Activated CD4-positive, alpha-beta T cell treated with anti-CD3 and anti-CD28 coated beads, Interleukin-2, Interleukin-6, amounts not matched to agents 100 ng/mL and 50 ng/mL, durations not matched to agents 16 hours and 8 hours (primary cell): ENCODE data around the gene BRICD5.

Experiments used
- DNase-seq: peaks from one replicate; pipeline ENCODE4 v3.0.0-alpha.2; 2020

BRICD5 gene

DNA sequence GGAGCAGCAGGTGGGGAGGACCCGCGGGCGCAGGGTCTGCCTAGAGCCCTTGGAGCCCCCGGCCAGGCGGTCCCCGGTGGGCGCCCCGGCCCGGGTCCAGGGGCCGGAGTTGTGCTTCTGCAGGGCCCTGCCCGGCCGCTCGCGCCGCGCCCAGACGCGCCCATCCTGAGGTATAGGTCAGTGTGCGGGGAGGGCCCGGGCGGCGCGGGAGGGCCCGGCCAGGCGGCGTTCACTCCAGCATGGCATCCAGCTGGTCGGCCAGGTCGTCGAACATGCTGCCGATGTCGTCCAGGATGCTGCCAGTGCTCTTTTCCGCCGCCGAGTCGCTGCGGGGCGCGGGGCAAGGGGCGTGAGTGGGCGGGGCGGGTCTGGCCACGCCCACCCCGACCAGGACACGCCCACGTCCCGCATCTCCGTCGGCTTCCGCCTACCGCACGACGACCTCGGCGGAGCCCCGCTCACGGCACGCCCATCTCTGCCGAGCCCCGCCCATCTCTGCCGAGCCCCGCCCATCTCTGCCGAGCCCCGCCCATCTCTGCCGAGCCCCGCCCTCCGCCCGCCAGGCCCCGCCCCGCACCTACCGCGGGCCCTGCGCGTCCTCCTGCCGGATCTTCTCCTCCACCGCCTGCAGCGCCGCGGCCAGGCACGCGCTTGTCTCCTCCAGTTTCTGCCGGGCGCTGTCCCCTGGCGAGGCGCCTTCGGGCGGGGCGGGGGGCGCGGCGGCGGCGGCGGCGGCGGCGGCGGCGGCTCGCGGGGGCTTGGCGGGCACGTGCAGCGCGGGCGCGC is 32.1 kb downstream of the BRICD5 start:
- DNase-seq, result peak; percentile 60

- DNase-seq, result no peak
Measured at GRCh38 chr16:2177561-2177960, 33.1 kb downstream of the BRICD5 start.

GRCh38 chr16:2177101-2177500 is 33.6 kb downstream of the BRICD5 start:
- no peak for DNase-seq

GRCh38 chr16:2176047-2176446 is 34.6 kb downstream of the BRICD5 start:
- DNase-seq, result no peak

GRCh38 chr16:2175454-2175853 is 35.2 kb downstream of the BRICD5 start:
- DNase-seq, result no peak

DNA sequence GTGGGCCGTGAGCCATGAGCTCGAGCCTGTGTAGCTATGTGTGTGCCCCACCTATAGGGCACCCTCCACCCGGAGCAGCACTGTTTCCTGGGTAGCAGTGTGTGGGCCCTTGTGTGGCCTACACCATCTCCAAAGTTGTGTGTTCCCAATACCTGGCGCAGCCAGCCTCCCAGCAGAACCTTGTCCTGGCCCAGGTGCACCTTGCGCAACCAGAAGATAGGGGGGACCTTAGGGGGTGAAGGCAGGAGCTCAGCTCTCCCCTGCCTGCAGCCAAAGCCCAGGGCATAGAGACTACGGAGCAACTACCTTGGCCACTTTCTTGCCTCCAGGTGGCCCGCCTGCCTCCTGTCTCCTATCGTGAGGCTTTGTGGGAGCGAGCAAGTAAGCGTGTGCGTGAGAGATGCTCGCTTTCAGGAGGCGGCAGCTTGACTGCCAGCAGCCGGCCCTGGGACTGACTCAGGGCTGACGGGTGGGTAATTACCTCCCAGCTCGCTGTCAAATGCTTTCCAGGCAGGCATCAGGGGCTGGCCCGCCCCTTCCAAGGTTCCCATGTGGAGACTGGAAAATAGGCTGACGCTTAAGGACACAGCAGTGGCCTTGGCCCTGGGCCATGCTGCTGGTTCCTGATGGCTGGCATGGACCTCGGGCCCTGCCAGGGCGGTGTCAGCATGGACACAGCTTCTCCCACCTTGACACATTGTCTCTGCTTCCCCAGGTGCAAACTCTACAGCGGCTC is 36.1 kb downstream of the BRICD5 start:
- no peak for DNase-seq

- no peak for DNase-seq
Measured at GRCh38 chr16:2173916-2174315, 36.7 kb downstream of the BRICD5 start.

DNA sequence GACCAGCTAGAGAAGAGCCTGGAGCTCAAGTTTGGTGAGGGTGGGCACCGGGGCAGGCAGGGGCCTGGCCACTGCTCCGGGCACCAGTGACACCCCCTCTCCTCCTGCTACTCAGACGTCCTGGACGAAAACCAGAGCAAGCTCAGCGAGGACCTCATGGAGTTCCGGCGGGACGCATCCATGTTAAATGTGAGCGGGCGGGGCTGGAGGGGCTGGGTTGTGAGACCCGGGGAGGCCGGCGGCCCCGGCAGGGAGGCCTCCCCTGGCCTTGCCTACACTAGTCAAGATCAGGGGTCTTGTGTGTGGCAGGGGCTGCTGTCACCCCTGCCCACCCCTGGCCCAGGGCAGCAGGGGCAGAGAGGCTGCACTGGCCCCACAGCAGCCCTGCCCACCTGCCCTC is 37.3 kb downstream of the BRICD5 start:
- no peak for DNase-seq

- DNase-seq, result no peak
Measured at GRCh38 chr16:2172688-2173335, 37.9 kb downstream of the BRICD5 start.

GRCh38 chr16:2171601-2172178 is 39.0 kb downstream of the BRICD5 start:
- no peak for DNase-seq

GRCh38 chr16:2170587-2171435 is 39.9 kb downstream of the BRICD5 start:
- no peak for DNase-seq

GRCh38 chr16:2170080-2170479 is 40.6 kb downstream of the BRICD5 start:
- DNase-seq, result no peak

DNA sequence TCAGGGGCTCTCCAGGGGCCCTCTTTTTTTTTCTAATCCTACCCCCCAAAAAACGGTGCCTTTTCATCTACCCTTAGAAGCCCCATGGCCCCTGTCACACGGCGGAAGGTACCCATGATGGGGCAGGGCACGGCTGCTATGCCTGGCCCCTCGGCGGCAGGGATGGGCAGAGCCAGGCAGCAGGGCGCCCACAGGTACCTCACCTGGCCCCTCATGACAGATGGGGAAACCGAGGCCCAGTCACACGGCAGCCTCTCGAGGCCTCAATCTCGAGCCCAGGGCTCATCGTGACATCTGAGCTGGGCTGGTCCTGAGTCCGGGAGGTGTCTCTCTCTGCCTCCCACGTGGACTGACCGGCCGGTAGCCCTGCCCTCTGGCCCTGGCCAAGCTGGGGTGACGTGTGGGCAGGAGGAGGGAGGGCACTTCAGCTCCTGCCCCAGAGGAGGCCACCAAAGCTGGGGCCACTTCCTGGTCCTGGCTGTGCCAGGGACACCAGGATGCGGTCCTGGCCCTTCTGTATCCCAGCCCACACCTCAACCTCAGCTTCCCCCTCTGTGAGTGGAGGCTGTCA is 43.5 kb downstream of the BRICD5 start:
- DNase-seq, result no peak

GRCh38 chr16:2166263-2167067 is 44.2 kb downstream of the BRICD5 start:
- DNase-seq, result no peak

DNA sequence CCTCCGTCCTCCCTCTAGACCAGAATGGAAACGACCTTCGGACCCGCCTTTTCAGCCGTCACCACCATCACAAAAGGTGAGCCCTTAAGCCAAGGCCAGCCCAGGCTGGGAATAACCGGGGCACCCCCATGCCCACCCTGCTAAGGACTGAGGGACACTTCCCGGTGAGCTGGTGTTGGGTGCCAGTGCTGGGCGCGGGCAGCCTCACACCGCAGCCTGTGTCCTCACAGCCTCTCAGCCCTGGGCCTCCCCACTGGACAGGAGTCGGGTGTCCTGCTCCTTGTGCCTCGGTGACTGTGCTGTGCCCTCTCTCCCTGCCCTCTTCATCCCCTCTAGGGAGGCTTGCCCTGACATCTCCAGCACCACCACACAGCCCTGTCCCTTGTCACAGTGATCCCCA is 44.8 kb downstream of the BRICD5 start:
- no peak for DNase-seq

GRCh38 chr16:2163211-2163881 is 47.3 kb downstream of the BRICD5 start:
- DNase-seq, result no peak

- no peak for DNase-seq
Measured at GRCh38 chr16:2162676-2163118, 48.0 kb downstream of the BRICD5 start.

DNA sequence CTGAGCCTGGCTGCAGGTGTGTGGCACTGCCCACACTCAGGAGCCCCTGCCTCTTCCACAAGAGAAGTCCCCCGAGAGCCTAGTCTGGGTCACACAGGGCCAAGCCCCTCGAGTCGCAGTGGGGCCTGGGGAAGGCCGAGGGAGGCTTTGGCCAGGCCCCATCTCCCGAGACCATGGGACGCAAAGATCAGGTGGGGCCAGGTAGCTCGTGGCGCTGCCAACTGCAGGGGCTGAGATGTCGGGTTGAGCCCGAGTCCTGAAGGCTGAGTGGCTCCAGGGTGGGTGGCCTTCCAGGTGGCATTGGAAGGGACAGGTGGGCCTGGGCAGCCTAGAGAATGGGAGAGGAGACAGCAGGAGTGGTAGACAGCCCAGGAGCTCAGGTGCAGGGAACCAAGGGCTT is 48.8 kb downstream of the BRICD5 start:
- no peak for DNase-seq

- DNase-seq, result no peak
Measured at GRCh38 chr16:2160915-2161551, 49.6 kb downstream of the BRICD5 start.
